IPS-18a (cell line): ENCODE results near the gene RPS15.

Experiments
- H3K27ac ChIP-seq: one replicate; pipeline ENCODE4 v1.5.1; 2013; ENCODE audit warnings: low read length
- H3K27me3 ChIP-seq: one replicate; pipeline ENCODE4 v1.6.1; 2013; ENCODE audit warnings: mild to moderate bottlenecking, low read length; ENCODE audit not compliant: control insufficient read depth, insufficient read depth
- H3K36me3 ChIP-seq: one replicate; pipeline ENCODE4 v1.6.1; 2013; ENCODE audit warnings: low read depth, low read length; ENCODE audit not compliant: control insufficient read depth
- H3K4me1 ChIP-seq: one replicate; pipeline ENCODE4 v1.6.1; 2013; ENCODE audit warnings: low read depth, low read length; ENCODE audit not compliant: control insufficient read depth
- H3K4me3 ChIP-seq: one replicate; pipeline ENCODE4 v1.5.1; 2013; ENCODE audit warnings: low read length
- H3K9ac ChIP-seq: one replicate; pipeline ENCODE4 v1.6.1; 2013; ENCODE audit warnings: mild to moderate bottlenecking, low read length, moderate library complexity
- H3K9me3 ChIP-seq: one replicate; pipeline ENCODE4 v1.6.1; 2013; ENCODE audit warnings: low read depth, low read length; ENCODE audit not compliant: control insufficient read depth

RPS15 gene

DNA sequence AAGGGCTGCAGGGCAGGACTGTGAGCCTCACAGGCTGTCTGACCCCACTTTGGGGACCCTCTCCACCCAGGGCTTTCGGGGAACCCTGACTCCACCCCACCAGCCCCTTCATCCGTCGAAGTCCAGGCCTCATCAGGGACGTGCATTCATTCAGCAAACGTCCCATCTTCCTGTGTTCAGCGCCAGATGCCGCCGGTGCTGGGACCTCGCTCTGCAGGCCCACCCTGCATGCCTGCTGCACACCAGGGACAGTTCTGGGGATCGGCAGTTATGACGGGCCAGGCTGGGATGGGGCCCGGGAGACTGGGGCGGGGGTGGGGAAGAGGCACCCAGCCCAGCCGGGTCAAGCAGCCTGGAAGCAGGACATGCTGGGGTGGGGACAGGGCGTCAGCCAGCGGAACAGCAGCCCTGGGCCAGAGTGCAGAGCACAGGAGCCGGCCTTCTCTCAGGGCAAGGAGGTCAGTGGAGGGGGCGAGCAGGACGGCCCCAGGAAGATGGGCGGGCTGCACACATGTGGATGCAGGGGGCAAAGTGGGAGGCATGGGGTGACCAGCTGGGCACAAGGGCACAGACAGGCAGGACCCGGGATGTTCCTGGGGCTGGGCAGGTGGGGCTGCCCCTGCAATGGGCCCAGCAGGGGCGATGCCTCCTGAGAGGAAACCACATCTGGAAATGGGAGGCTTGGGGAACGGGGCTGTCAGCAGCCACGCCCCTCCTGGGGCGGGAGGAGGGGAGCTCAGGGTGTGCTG lies 42.0 kb upstream of the RPS15 start:
- Histone ChIP-seq H3K27me3 (peaks cover 6% of the 10 kb centered on the region), H3K4me1 (no peaks in the 10 kb centered on the region), H3K27ac (no peak overlapping the region), H3K9ac (no peak overlapping the region), H3K36me3 (peaks cover 10% of the 10 kb centered on the region), H3K4me3 (no peak overlapping the region), H3K9me3 (no peaks in the 10 kb centered on the region)

DNA sequence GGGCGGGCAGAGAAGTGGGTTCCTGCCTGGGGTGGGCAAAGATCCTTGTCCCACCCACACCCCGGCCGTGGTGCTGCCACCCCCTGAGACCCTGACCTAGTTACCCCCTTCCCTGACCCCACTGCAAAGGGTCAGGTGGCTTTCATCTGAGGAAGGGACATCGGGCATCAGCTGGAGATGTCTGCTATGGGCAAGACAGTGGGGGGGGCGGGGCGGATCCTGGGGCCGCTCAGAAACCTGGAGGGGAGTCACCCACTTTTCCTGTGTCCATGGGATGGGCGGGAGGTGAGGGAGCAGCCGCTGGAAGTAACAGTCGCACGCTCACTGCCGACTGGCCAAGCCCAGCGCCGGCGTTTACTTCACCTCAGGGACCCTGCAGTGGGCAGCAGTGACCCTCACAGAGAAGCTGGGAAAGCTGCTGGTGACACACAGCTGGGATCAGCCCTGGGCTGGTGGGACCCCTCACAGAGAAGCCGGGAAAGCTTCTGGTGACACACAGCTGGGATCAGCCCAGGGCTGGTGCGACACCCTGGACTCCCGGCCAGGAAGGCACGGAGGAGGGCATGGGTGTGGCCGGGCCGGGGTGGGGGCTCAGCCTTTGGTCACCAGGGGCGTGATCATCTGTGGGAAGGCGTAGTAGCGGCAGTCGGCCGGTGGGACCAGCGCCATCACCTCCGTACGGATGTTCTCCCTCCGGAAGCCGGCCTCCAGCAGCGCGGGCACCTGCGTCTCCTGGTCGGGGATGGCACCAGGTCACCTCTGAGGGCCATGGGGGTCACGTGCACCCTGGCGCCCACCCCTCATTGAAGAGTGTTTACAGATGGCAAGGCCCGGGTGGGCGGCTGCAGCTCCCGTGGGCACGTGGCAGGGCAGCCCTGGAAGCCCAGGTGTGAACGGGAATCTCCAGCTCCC lies 41.2 kb upstream of the RPS15 start:
- H3K27ac ChIP-seq = no peak overlapping the region
- peaks cover 10% of the 10 kb centered on the region for H3K36me3 ChIP-seq
- H3K9me3 ChIP-seq = no peaks in the 10 kb centered on the region
- H3K4me1 ChIP-seq = no peaks in the 10 kb centered on the region
- no peak overlapping the region for H3K9ac ChIP-seq
- H3K4me3 ChIP-seq = no peak overlapping the region
- peaks cover 10% of the 10 kb centered on the region for H3K27me3 ChIP-seq

DNA sequence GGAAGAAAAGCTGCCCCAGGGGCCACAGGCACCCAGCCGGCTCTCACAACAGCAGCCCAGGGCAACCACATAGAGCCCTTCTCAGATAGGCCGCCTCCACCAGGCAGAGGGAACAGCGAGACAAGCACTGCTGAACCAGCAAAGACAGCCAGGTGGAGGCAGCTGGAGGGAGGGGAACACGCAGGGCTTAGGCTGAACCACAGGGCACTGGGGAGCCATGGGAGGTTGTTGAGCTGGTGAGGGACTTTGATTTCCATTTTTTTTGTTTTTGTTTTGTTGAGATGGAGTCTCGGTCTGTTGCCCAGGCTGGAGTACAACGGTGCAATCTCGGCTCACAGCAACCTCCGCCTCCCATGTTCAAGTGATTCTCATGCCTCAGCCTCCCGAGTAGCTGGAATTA lies 40.4 kb upstream of the RPS15 start:
- Histone ChIP-seq H3K9me3 (no peaks in the 10 kb centered on the region), H3K4me1 (no peaks in the 10 kb centered on the region), H3K9ac (no peak overlapping the region), H3K27me3 (peaks cover 10% of the 10 kb centered on the region), H3K27ac (no peak overlapping the region), H3K36me3 (peaks cover 5% of the 10 kb centered on the region), H3K4me3 (no peak overlapping the region)

DNA sequence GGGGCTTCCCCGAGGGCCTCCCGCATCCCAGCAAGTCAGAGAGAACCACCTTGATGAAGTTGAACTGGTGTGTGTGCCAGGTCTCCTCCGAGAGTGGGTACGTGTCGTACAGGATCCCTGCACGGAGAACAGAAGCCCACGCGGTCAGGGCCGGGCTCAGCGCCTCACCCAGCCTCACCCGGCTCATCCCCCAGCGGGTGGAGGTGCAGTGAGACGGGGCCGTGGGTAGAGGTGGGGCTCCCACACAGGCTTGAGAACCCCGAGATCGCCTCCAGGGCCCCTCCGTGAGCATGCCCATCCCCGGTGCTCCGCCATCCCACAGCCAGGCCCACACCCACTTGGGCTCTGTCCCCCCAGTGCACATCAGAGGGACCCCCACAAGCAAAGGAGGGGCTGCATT lies 39.1 kb upstream of the RPS15 start:
- Histone ChIP-seq H3K4me3 (no peak overlapping the region), H3K4me1 (no peaks in the 10 kb centered on the region), H3K27me3 (peaks cover 10% of the 10 kb centered on the region), H3K9ac (no peak overlapping the region), H3K36me3 (no peaks in the 10 kb centered on the region), H3K27ac (no peak overlapping the region), H3K9me3 (no peaks in the 10 kb centered on the region)

DNA sequence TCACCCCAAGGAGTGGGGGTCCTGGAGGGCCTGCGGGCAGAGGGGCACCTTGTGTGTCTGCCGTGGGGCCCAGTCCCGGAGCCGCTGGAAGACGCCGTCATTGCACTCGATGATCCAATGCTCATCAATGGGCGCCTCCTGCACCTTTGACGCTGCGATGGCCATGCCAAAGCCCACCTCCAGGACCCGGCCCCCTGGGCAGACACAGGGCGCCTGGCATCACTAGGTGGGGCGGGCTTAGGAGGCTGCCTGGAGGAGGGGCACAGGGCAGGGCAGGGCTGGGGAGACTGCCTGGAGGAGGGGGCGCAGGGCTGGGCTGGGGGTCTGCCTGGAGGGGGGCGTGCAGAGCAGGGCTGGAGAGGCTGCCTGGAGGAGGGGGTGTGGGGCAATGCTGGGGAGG lies 38.5 kb upstream of the RPS15 start:
- Histone ChIP-seq H3K4me1 (no peaks in the 10 kb centered on the region), H3K4me3 (no peak overlapping the region), H3K27ac (no peak overlapping the region), H3K9me3 (no peaks in the 10 kb centered on the region), H3K27me3 (peaks cover 10% of the 10 kb centered on the region), H3K36me3 (no peaks in the 10 kb centered on the region), H3K9ac (no peak overlapping the region)

DNA sequence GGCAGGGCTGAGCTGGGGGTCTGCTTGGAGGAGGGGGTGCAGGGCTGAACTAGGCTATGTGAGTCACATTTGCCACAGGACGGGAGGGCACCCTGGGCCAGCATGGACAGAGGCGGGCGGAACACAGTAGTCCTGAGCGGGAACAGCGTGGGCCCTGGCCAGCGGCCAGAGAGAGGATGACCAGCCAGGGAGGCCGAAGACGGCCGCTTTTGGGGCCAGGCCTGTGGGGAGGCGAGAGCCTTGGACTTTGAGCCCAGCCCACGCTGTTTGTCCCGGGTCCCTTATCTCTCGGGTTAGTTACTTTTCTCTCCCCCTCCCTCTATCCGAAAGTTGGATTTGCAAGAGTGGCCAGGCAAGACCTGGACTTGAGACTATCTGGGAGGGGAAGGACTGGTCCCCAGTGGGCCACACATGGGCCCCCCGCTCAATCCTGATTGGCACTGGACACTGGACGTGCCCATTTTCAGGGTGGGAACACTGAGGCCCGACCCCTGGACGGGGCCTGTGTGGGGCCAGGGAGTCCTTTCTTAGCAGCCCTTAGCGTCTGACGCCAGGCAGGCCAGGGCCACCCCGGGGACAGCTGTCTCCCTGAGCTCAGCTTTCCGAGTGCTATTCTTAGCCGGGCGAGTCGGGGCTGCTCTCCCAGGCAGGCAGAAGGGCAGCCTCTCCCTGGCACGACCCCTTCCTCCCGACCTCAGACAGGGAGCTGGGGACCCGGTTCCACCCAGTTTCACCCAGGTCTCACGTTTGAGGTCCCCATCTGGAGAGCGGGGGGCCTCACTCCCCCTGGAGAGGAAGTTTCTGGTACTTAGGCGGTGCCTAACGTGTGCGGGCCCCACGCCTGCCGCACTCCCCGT lies 37.7 kb upstream of the RPS15 start:
- H3K36me3 ChIP-seq = no peaks in the 10 kb centered on the region
- no peak overlapping the region for H3K27ac ChIP-seq
- H3K27me3 ChIP-seq = peaks cover 10% of the 10 kb centered on the region
- no peak overlapping the region for H3K9ac ChIP-seq
- no peaks in the 10 kb centered on the region for H3K4me1 ChIP-seq
- H3K9me3 ChIP-seq = no peaks in the 10 kb centered on the region
- peak overlapping the region; percentile 28 for H3K4me3 ChIP-seq

DNA sequence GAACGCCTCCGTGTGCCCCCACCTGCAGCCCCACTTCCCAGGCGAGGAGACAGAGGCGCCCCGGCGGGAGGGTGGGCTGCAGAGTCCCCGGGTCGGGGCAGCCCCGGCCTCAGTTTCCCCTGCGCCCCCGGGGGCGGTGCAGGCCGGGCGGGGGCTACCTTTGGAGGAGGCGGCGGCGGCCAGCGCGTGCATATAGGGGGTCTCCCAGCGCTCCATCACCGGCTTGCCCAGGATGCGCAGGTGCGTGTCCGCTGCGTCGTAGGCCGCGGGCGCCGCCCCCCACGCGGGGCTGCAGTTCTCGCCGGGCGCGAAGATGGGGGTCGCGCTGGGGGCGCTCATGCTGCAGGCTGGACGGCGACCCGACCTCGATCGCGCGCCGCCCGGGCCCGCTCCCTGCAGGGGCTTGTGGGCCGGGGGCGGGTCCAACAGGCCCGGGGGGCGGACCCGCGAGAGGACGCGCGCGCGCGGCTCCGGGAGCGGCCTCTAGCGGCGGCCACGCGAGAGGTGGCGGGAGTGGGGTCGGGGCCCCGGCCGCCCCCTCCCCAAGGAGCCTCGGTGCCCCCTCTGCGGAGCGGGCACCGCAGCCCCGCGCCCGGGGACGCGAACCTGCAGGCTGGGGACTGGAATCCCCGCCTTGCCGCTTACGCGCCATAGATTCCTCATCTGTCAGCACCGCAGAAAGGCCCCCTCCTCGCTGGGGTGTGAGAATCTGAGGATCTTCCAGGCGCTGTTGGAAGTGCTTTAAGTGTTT lies 36.9 kb upstream of the RPS15 start, which contains the start of gene GAMT:
GAMT (minus strand) TSS at position 405 of the 751 bp plus-strand sequence; CDS start at position 339, 66 bp downstream.
- Histone ChIP-seq H3K9ac (no peak within 1 kb of the TSS), H3K27me3 (peaks cover 10% of the 10 kb centered on the region), H3K27ac (no peak within 1 kb of the TSS), H3K4me3 (peak within 1 kb of the TSS; percentile 28), H3K36me3 (no peaks in the 10 kb centered on the region), H3K9me3 (no peaks in the 10 kb centered on the region), H3K4me1 (no peaks in the 10 kb centered on the region)

DNA sequence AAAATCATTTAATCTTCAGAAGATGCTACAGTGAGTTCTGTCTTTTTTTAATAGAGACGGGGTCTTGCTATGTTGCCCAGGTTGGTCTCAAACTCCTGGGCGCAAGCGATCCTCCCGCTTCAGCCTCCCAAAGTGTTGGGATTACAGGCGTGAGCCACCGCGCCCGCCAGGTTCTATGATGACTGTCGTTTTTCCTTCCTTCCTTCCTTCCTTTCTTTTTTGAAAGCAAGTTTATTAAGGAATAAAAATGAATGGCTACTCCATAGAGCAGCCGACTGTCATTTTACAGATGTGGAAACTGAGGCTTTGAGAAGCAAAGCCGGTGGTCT lies 36.3 kb upstream of the RPS15 start:
- peaks cover 10% of the 10 kb centered on the region for H3K27me3 ChIP-seq
- H3K9ac ChIP-seq = no peak overlapping the region
- H3K9me3 ChIP-seq = no peaks in the 10 kb centered on the region
- no peaks in the 10 kb centered on the region for H3K36me3 ChIP-seq
- H3K4me3 ChIP-seq = peak overlapping the region; percentile 28
- H3K4me1 ChIP-seq = peaks cover 4% of the 10 kb centered on the region
- no peak overlapping the region for H3K27ac ChIP-seq

DNA sequence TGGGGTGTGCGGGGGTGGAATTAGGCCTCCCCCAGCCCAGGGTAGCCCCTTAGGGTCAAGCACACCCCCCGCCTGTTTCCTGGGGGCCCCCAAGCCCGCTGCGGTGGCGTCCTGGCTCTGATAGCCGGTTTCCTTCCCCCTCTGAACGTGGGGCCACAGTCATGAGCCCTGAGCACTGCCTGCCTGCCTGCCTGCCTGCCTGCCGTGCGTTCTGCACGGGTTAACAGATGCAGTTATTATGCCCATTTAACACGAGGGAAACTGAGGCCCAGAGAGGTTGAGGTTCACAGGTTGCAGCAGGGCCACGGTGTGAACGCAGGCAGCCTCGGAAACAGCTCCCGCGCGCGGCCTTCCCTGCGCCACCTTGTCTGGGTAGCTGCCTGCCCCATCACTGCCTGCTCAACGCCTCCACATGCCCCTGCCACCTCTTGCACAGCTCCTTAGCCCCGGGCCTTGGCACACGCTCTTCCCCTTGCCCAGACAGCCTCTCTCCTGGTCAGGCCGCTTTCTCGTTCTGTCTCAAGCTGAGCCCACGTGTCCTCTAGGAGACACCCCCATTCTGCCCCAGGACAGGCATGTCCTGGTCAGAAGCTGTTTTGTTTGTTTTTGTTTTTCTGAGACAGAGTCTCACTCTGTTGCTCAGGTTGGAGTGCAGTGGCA lies 35.7 kb upstream of the RPS15 start:
- Histone ChIP-seq H3K36me3 (no peaks in the 10 kb centered on the region), H3K27me3 (peaks cover 10% of the 10 kb centered on the region), H3K9ac (no peak overlapping the region), H3K9me3 (no peaks in the 10 kb centered on the region), H3K4me1 (peaks cover 4% of the 10 kb centered on the region), H3K27ac (no peak overlapping the region), H3K4me3 (no peak overlapping the region)

DNA sequence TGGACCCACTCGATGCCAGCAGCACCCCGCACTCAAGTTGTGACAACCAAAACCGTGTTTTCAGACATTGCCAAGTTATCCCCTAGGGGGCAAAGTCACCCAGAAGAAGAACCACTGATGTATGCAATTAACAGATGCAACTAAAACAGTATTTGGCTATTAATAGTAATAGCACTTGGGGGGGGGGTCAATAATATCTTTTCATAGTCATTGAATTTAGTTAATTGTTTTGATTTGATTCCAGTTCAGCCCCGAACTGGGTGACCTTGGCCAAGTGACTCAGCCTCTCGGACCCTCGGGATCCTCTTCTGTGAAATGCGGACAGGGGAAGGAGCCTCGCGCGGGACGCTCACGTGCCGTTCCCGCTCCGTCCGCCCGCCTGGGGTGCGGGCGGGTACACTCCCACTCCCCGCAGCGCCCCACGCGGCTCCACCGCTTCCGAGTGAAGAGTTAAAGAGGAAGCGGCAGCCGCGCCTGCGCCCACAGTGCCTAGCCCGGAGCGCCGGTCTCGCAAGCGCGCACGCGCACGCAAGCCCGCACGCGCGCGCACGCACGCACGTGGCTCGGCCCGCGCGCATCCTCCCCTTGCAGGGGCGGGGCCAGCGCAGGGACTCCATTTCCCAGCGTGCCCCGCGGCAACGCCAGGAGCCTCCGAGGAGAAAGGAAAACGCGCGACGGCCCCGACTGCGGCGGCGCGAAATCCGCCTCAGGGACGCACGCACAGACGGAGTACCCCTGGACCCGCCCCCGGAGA lies 31.2 kb upstream of the RPS15 start:
- no peaks in the 10 kb centered on the region for H3K9me3 ChIP-seq
- H3K36me3 ChIP-seq = no peaks in the 10 kb centered on the region
- H3K4me3 ChIP-seq = peak overlapping the region; percentile 58
- no peak overlapping the region for H3K27ac ChIP-seq
- peak overlapping the region; percentile 3 for H3K9ac ChIP-seq
- H3K27me3 ChIP-seq = peaks cover under 1% of the 10 kb centered on the region
- H3K4me1 ChIP-seq = peaks cover 4% of the 10 kb centered on the region
